ENCODE results near the gene CSNK2A2.

CSNK2A2 gene
- 58.4 to 78.2 (median 65.9) reads per million in 4 donors for total RNA-seq

GRCh38 chr16:58198022-58198683 is at the start of gene CSNK2A2:
TSS of gene CSNK2A2 (minus strand) at chr16:58198106. CDS start at chr16:58197736, 370 bp downstream.
- peak; percentile 57 to 76 (median 64) for DNase-seq

GRCh38 chr16:58243528-58244004 is 45.7 kb upstream of the CSNK2A2 start:
- peak in 1 of 5 donors; percentile 43 for DNase-seq

- no peak for DNase-seq
Measured at GRCh38 chr16:58236831-58237230, 38.9 kb upstream of the CSNK2A2 start.

- DNase-seq: peak in 4 of 5 donors; percentile 33 to 53 (median 40)
Measured at GRCh38 chr16:58236231-58236690, 38.4 kb upstream of the CSNK2A2 start.

GRCh38 chr16:58235663-58236062 is 37.8 kb upstream of the CSNK2A2 start:
- no peak for DNase-seq

GRCh38 chr16:58234831-58235595 is 37.1 kb upstream of the CSNK2A2 start:
- no peak for DNase-seq

- DNase-seq: no peak
Measured at GRCh38 chr16:58230259-58230658, 32.4 kb upstream of the CSNK2A2 start.

- DNase-seq: no peak
Measured at GRCh38 chr16:58226790-58227189, 28.9 kb upstream of the CSNK2A2 start.

- DNase-seq: no peak
Measured at GRCh38 chr16:58225965-58226602, 28.2 kb upstream of the CSNK2A2 start.

GRCh38 chr16:58222532-58223316 is 24.8 kb upstream of the CSNK2A2 start:
- DNase-seq: no peak

GRCh38 chr16:58219432-58219831 is 21.5 kb upstream of the CSNK2A2 start:
- no peak for DNase-seq

GRCh38 chr16:58218786-58219185 is 20.9 kb upstream of the CSNK2A2 start:
- no peak for DNase-seq

GRCh38 chr16:58217311-58217925 is 19.5 kb upstream of the CSNK2A2 start:
- no peak for DNase-seq

- DNase-seq: no peak
Measured at GRCh38 chr16:58212824-58213655, 15.1 kb upstream of the CSNK2A2 start.

- DNase-seq: no peak
Measured at GRCh38 chr16:58211846-58212245, 13.9 kb upstream of the CSNK2A2 start.

- no peak for DNase-seq
Measured at GRCh38 chr16:58211245-58211644, 13.3 kb upstream of the CSNK2A2 start.

GRCh38 chr16:58205276-58206036 is 7.5 kb upstream of the CSNK2A2 start:
- no peak for DNase-seq

- no peak for DNase-seq
Measured at GRCh38 chr16:58201163-58201562, 3.3 kb upstream of the CSNK2A2 start.

GRCh38 chr16:58200004-58200797 is 2.3 kb upstream of the CSNK2A2 start:
- no peak for DNase-seq
